IPS-18c (cell line): ENCODE measurements around the gene GANAB.
A peak's percentile ranks its signal among the peaks of the same experiment; 100 is the strongest.
"Not testable (repeated sequence)": the region's sequence is repeated elsewhere in the genome, so short reads cannot be mapped to it uniquely, and the experiment has no call there.

Experiments
- H3K4me3 ChIP-seq: 2 replicates; pipeline ENCODE4 v1.7.0; 2013; ENCODE audit warnings: low read depth, mild to moderate bottlenecking, low read length, moderate library complexity; ENCODE audit not compliant: insufficient read depth
- H3K9me3 ChIP-seq: one replicate; pipeline ENCODE4 v1.6.1; 2013; ENCODE audit warnings: mild to moderate bottlenecking, low read length, moderate library complexity; ENCODE audit not compliant: control insufficient read depth, insufficient read depth

GANAB gene

GRCh38 chr11:62599069-62599696 lies 47.2 kb downstream of the GANAB start:
- no peaks in the 10 kb centered on the region for H3K9me3 ChIP-seq
- no peak overlapping the region for H3K4me3 ChIP-seq

GRCh38 chr11:62595124-62595523 lies 51.3 kb downstream of the GANAB start:
- Histone ChIP-seq H3K9me3 (no peaks in the 10 kb centered on the region), H3K4me3 (no peak overlapping the region)

GRCh38 chr11:62593434-62594044 lies 52.9 kb downstream of the GANAB start:
- Histone ChIP-seq H3K4me3 (no peak overlapping the region), H3K9me3 (no peaks in the 10 kb centered on the region)

GRCh38 chr11:62592989-62593421 lies 53.4 kb downstream of the GANAB start:
- Histone ChIP-seq H3K4me3 (no peak overlapping the region), H3K9me3 (no peaks in the 10 kb centered on the region)

- Histone ChIP-seq H3K4me3 (peak overlapping the region; percentile 68), H3K9me3 (no peaks in the 10 kb centered on the region)
Measured at GRCh38 chr11:62592146-62592815, 54.1 kb downstream of the GANAB start.

- Histone ChIP-seq H3K4me3 (peak within 1 kb of the TSS; percentile 97), H3K9me3 (no peaks in the 10 kb centered on the region)
Measured at GRCh38 chr11:62591448-62592145, 54.8 kb downstream of the GANAB start, which contains the start of gene TUT1. TUT1 (minus strand) TSS chr11:62591523; CDS start chr11:62591485, 38 bp downstream.

- Histone ChIP-seq H3K4me3 (no peak overlapping the region), H3K9me3 (no peaks in the 10 kb centered on the region)
Measured at GRCh38 chr11:62588966-62589637, 57.3 kb downstream of the GANAB start.

GRCh38 chr11:62585356-62585755 lies 61.1 kb downstream of the GANAB start:
- not testable (repeated sequence) for H3K4me3 ChIP-seq, H3K9me3 ChIP-seq

GRCh38 chr11:62581735-62582134 lies 64.7 kb downstream of the GANAB start:
- not testable (repeated sequence) for H3K4me3 ChIP-seq, H3K9me3 ChIP-seq

- H3K9me3 ChIP-seq, result no peaks in the 10 kb centered on the region
- H3K4me3 ChIP-seq, result no peak overlapping the region
Measured at GRCh38 chr11:62580959-62581715, 65.3 kb downstream of the GANAB start.

GRCh38 chr11:62579252-62579651 lies 67.2 kb downstream of the GANAB start:
- Histone ChIP-seq H3K4me3 (no peak overlapping the region), H3K9me3 (no peaks in the 10 kb centered on the region)

GRCh38 chr11:62578541-62578940 lies 67.9 kb downstream of the GANAB start:
- no peaks in the 10 kb centered on the region for H3K9me3 ChIP-seq
- H3K4me3 ChIP-seq, result no peak overlapping the region

GRCh38 chr11:62577046-62577714 lies 69.2 kb downstream of the GANAB start:
- H3K9me3 ChIP-seq, result no peaks in the 10 kb centered on the region
- no peak overlapping the region for H3K4me3 ChIP-seq

- no peaks in the 10 kb centered on the region for H3K9me3 ChIP-seq
- no peak overlapping the region for H3K4me3 ChIP-seq
Measured at GRCh38 chr11:62575837-62576236, 70.6 kb downstream of the GANAB start.

GRCh38 chr11:62575156-62575555 lies 71.3 kb downstream of the GANAB start:
- peak overlapping the region; percentile 66; the same call in 1 of the 2 replicates for H3K4me3 ChIP-seq
- no peaks in the 10 kb centered on the region for H3K9me3 ChIP-seq
